ENCODE data around the gene SOX9.

DNA sequence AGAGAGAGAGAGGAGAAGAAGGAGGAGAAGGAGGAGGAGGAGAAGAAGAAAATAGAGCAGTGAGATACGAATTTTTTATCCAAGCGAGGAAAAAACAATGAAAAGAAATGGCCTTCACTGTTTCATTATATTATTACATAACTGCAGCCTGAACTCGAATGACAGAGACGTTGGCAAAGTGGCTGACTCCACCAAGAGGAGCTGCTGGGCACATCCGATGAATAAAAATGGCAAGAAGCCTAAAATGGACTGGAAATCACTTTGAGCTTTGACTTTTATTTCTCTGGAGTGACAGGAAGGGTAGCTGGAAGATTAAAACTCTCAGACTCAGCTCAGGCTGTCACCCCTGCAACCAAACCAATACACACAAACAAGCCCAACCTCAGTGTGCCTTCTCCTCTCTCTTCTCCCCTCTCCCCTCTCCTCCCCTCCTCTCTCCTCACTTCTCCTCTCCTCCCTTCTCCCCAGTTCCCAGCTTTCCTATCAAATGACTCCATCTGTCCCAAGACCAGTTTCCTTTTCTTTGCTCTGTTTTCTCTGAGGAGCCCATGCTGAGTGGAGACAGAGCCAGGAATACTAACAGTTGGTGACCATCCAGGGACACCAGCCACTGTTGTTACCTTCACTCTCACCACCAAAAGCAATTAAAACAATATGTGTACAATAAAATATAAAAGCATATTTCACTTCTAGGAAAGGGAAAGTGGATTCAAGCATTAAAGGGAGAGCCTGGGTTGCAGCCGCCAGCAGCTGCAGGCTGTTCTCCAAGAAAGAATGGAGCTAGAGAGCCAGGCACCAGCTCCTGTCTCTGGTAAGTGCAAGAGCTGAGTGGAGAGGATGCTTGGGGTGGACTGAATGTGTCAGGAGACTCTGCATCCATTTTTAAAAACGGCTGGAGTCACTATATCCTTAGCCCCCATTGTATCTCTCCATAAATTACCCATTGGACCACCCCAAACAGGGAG, 51.2 kb downstream of the SOX9 start:
- TF ChIP-seq, protein P1, sequence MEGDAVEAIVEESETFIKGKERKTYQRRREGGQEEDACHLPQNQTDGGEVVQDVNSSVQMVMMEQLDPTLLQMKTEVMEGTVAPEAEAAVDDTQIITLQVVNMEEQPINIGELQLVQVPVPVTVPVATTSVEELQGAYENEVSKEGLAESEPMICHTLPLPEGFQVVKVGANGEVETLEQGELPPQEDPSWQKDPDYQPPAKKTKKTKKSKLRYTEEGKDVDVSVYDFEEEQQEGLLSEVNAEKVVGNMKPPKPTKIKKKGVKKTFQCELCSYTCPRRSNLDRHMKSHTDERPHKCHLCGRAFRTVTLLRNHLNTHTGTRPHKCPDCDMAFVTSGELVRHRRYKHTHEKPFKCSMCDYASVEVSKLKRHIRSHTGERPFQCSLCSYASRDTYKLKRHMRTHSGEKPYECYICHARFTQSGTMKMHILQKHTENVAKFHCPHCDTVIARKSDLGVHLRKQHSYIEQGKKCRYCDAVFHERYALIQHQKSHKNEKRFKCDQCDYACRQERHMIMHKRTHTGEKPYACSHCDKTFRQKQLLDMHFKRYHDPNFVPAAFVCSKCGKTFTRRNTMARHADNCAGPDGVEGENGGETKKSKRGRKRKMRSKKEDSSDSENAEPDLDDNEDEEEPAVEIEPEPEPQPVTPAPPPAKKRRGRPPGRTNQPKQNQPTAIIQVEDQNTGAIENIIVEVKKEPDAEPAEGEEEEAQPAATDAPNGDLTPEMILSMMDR (IDR thresholded peaks at IDR 0.05): no peak
- TF ChIP-seq POLR2A (IDR thresholded peaks at IDR 0.05) (no peak), POLR2AphosphoS5 (IDR thresholded peaks at IDR 0.05) (no peak)

Measured in sigmoid colon (tissue), 4 donors.